ENCODE measurements around the gene GLRA3.

- TF ChIP-seq POLR2A (IDR thresholded peaks at IDR 0.05), result no peak
- TF ChIP-seq EP300 (IDR thresholded peaks at IDR 0.05), result no peak
- TF ChIP-seq CTCF (IDR thresholded peaks at IDR 0.05), result no peak
- no peak for TF ChIP-seq POLR2AphosphoS5 (IDR thresholded peaks at IDR 0.05)
Observed at GRCh38 chr4:174658246-174658645, 170.8 kb downstream of the GLRA3 start.
